DMS53 treated with DMSO at 0.1 percent for 48 hours (cell line): Measurements from ENCODE around the gene NUCB2.

Source experiments
- DNase-seq: peaks from one replicate; lab custom pipeline; 2025; ENCODE audit not compliant: unreplicated experiment; lab: John Stamatoyannopoulos, UW

The NUCB2 gene

GRCh38 chr11:17379383-17380180 is 103.0 kb downstream of the NUCB2 start:
- no peak for DNase-seq

GRCh38 chr11:17381156-17381555 is 104.6 kb downstream of the NUCB2 start:
- no peak for DNase-seq
